Upper lobe of left lung (tissue), 6 donors: ENCODE results near the gene SHC2. TPM values are rescaled to one million over a fixed set of nuclear protein-coding genes. Genes with fewer than 3 reads are reported as not detected.
A peak's percentile ranks its signal among the peaks of the same experiment; 100 is the strongest.

ENCODE experiments used
- ATAC-seq, 2 donors: fragments of 200-7000 bp; cut with Tn5 transposase; one replicate each; pipeline ENCODE4 v1.9.1; 2022; ENCODE audit warnings: mild to moderate bottlenecking in 2 of 2, moderate library complexity in 2 of 2; ENCODE audit not compliant: low FRiP score in 2 of 2
- DNase-seq, 2 donors: peaks; one replicate each; pipeline ENCODE4 v3.0.0-alpha.2; 2019 to 2020
- H3K27ac ChIP-seq, 4 donors: fragments of 200-600 bp; sonication (generic); one replicate each; pipeline ENCODE4 v1.5.1; 2016 to 2019
- H3K27me3 ChIP-seq, 4 donors: fragments of 200-600 bp; sonication (generic); one replicate each; pipeline ENCODE4 v1.5.1; 2017 to 2019
- H3K36me3 ChIP-seq, 4 donors: fragments of 200-600 bp; sonication (generic); one replicate each; pipeline ENCODE4 v1.5.1; 2016 to 2019
- H3K4me1 ChIP-seq, 4 donors: fragments of 200-600 bp; sonication (generic); one replicate each; pipeline ENCODE4 v1.5.1; 2018 to 2019
- H3K4me3 ChIP-seq, 4 donors: fragments of 200-600 bp; sonication (generic); one replicate each; pipeline ENCODE4 v1.5.1; 2017 to 2019; ENCODE audit warnings: mild to moderate bottlenecking in 2 of 4, moderate library complexity in 1 of 4
- H3K9me3 ChIP-seq, 4 donors: fragments of 200-600 bp; sonication (generic); one replicate each; pipeline ENCODE4 v1.5.1; 2018 to 2019
- EP300 ChIP-seq, 4 donors: sonication (generic); formaldehyde crosslinking; IDR thresholded peaks; one replicate each; pipeline ENCODE4 v1.5.1; 2017; ENCODE audit warnings: antibody characterized with exemption in 4 of 4, control low read depth in 2 of 4
- POLR2A ChIP-seq, 4 donors: fragments of 450-650 bp; IDR thresholded peaks; one replicate each; pipeline ENCODE4 v1.5.1; 2016 to 2017; ENCODE audit warnings: antibody characterized with exemption in 4 of 4, mild to moderate bottlenecking in 2 of 4
- POLR2AphosphoS5 ChIP-seq, 2 donors: sonication (generic); formaldehyde crosslinking; IDR thresholded peaks; one replicate each; pipeline ENCODE4 v1.5.1; 2017; ENCODE audit warnings: antibody characterized with exemption in 2 of 2
- WGBS, 2 donors: methylation state at CpG; one replicate each; pipeline ENCODE4 v1.1.5; 2017 to 2018; 5-methylcytosine and 5-hydroxymethylcytosine counted together
- total RNA-seq, 6 donors: library from RNA; depleted of rRNA in 4 of 6; stranded (reverse); fragments of >200 nt in 4 of 6; gene quantifications; one replicate each; pipeline versions ENCODE4 v1.1.0 to v1.2.1, GENCODE V29; 2016 to 2021
- TF ChIP-seq, protein P1 (sequence below), 6 experiments: fragments of 450-650 bp in 4 of 6; fragments of 200-600 bp in 2 of 6; sonication (generic) in 2 of 6; IDR thresholded peaks; one replicate each; pipeline ENCODE4 v1.5.1; 2016 to 2019; ENCODE audit warnings: antibody characterized with exemption in 6 of 6
- donor health status: DM: no; HTN: no; CAD: no; lungs with moderate emphysema.
- donor health status: DM: no; HTN: yes; CAD: no; lungs with severe emphysema.

The SHC2 gene
- total RNA-seq, 6 donors from 2014 or later: 10.5 to 104 (median 22.5) TPM

DNA sequence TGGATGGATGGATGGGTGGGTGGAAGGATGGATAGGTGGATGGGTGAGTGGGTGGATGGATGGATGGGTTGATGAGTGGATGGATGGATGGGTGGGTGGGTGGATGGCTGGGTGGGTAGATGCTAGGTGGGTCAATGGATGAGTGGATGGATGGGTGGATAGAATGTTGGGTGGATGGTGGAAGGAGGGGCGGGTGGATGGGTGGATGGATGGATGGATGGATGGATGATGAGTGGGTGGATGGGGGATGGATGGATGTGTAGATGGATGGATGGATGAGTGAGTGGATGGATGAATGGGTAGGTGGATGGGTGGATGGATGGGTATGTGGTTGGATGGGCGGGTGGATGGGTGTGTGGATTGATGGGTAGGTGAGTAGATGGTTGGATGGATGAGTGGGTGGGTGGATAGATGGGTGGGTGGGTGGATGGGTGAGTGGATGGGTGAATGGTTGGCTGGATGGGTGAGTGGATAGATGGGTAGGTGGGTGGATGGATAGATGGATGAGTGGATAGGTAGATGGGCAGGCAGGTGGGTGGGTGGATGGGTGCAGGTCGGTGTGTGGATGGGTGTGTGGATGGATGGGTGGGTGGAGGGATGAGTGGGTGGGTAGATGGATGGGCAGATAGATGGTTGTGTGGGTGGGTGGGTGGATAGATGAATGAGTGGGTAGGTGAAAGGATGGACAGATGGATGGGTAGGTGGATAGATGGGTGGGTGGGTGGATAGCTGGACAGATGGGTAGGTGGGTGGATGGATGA is 4.4 kb upstream of the SHC2 start:
- Histone ChIP-seq H3K27ac (no peak overlapping the region), H3K27me3 (peaks cover 0 to 16% (median 5%) of the 10 kb centered on the region in 4 donors), H3K4me3 (no peak overlapping the region), H3K9me3 (no peaks in the 10 kb centered on the region), H3K4me1 (peaks cover 9 to 17% (median 12%) of the 10 kb centered on the region in 4 donors), H3K36me3 (no peaks in the 10 kb centered on the region)
- ATAC-seq (no peak), DNase-seq (no peak)
- 94 to 95% methylated on average over 3 of the region's 3 CpGs for whole genome bisulfite sequencing, 2 donors
- no peak for TF ChIP-seq POLR2A (IDR thresholded peaks at IDR 0.05)
- TF ChIP-seq, protein P1, sequence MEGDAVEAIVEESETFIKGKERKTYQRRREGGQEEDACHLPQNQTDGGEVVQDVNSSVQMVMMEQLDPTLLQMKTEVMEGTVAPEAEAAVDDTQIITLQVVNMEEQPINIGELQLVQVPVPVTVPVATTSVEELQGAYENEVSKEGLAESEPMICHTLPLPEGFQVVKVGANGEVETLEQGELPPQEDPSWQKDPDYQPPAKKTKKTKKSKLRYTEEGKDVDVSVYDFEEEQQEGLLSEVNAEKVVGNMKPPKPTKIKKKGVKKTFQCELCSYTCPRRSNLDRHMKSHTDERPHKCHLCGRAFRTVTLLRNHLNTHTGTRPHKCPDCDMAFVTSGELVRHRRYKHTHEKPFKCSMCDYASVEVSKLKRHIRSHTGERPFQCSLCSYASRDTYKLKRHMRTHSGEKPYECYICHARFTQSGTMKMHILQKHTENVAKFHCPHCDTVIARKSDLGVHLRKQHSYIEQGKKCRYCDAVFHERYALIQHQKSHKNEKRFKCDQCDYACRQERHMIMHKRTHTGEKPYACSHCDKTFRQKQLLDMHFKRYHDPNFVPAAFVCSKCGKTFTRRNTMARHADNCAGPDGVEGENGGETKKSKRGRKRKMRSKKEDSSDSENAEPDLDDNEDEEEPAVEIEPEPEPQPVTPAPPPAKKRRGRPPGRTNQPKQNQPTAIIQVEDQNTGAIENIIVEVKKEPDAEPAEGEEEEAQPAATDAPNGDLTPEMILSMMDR (IDR thresholded peaks at IDR 0.05): no peak
- TF ChIP-seq EP300 (IDR thresholded peaks at IDR 0.05): no peak
- no peak for TF ChIP-seq POLR2AphosphoS5 (IDR thresholded peaks at IDR 0.05)

DNA sequence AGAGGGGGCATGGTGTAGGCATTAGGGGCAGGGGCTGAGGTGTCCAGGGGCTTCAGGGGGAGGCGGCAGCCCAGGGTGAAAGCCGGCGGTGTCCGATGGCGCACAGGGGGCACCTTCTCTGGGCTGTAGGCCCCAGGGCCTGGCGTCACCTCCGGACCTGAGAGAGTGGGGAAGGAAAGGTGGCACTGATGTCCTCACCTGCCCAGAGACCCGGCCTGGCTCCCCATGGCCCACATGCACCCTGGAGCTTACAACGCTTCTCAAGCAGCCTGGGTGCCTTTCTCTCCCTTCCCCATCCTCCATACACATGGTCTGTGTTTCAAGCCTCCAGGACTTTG is 3.3 kb upstream of the SHC2 start:
- Histone ChIP-seq H3K4me3 (no peak overlapping the region), H3K9me3 (no peaks in the 10 kb centered on the region), H3K27ac (no peak overlapping the region), H3K36me3 (no peaks in the 10 kb centered on the region), H3K4me1 (peaks cover 9 to 26% (median 15%) of the 10 kb centered on the region in 4 donors), H3K27me3 (peaks cover 0 to 21% (median 5%) of the 10 kb centered on the region in 4 donors)
- peak in 1 of 2 donors; percentile 62 for DNase-seq
- ATAC-seq: no peak
- TF ChIP-seq, protein P1 (IDR thresholded peaks at IDR 0.05): no peak
- TF ChIP-seq POLR2A (IDR thresholded peaks at IDR 0.05) (no peak), EP300 (IDR thresholded peaks at IDR 0.05) (no peak), POLR2AphosphoS5 (IDR thresholded peaks at IDR 0.05) (no peak)
- WGBS, 2 donors: 90 to 92% methylated on average over 5 to 6 of the region's 9 CpGs

DNA sequence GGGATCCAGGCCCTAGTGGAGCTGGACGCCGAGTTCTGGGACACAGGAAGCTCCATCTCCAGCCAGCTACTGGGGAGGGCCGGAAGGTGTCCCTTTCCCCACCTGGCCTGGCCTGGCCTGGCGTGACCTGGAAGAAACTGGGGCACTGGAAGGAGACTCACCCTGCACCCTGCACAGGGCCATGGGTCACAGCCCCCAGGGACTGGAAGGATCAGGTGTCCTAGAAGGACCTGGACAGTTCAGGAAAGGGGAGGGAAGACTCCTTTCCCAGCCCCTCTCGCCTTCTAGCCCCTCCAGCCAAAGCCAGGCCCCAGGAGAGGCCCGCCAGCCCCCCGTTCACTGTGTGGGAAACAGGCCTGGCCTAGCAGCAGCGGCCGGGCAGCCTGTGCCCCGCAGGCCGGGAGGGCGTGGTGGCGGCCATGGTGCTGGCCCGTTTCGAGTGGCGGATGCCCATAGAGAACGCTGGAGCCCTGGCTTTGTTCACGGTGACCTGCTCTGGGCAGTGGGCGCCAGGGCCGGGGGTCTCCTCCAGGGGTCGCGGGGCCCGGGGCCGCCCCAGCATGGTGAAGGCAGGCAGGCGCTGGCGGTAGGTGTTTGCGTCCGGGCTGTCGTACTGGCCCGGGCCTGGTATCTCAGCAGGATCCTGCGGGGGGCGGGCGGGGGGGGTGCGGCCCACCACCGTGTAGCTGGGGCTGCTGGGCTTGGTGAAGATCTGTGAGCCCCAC is 2.8 kb upstream of the SHC2 start:
- no peak overlapping the region for H3K27ac ChIP-seq
- peaks cover 0 to 21% (median 5%) of the 10 kb centered on the region in 4 donors for H3K27me3 ChIP-seq
- ATAC-seq (peak in 1 of 2 donors; percentile 20), DNase-seq (peak in 1 of 2 donors; percentile 80)
- no peaks in the 10 kb centered on the region for H3K9me3 ChIP-seq
- 89 to 92% methylated on average over 2 to 30 of the region's 35 CpGs for WGBS, 2 donors
- TF ChIP-seq, protein P1 (IDR thresholded peaks at IDR 0.05): no peak
- TF ChIP-seq EP300 (IDR thresholded peaks at IDR 0.05): no peak
- no peaks in the 10 kb centered on the region for H3K36me3 ChIP-seq
- peaks cover 12 to 28% (median 15%) of the 10 kb centered on the region in 4 donors for H3K4me1 ChIP-seq
- no peak overlapping the region for H3K4me3 ChIP-seq

DNA sequence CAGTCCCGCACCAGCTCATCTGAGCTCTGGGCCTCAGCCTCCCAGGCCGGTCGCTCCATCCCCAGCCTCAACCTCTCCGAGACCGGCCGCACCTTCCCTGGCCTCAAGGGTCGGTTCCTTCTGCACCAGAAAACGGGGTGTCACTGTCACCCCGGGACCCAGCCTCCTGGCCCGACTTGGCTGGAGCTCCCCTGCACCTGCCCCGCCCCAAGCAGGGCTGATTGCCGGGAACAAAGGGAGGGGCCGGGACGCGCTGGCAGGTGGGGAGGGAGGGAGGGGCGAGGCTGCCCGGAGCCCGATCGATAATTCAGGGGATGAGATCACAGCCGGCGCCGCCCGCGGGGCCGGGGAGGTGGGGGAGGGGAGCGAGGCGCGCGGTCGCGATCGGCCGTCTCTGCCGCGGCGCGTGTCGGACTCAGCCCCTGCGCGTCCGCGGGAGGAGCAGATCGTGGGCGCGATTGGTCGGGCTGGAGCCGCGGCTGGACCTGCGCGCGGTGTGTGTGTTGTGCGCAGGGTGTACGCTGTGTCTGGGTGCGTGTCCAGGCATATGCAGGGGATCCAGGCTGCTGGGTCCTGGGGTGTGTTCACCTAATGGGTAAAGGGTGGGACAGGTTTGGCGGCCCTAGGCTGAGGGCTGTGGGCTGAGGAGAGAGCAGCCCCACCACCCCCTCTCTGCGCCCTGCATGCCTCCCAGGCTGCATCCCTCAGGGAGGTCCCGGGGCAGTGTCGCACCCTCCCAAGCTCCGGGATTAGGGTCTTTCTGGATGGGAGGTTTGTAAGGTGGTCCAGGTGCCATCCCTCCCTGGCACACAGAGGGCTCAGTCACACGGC is 1.1 kb upstream of the SHC2 start:
- ATAC-seq: peak in 1 of 2 donors; percentile 55
- H3K9me3 ChIP-seq: no peaks in the 10 kb centered on the region
- peak overlapping the region in 3 of 4 donors; percentile 71 to 82 (median 71) for H3K27ac ChIP-seq
- peaks cover 12 to 28% (median 15%) of the 10 kb centered on the region in 4 donors for H3K4me1 ChIP-seq
- TF ChIP-seq POLR2A (IDR thresholded peaks at IDR 0.05) (peak in 1 of 4 donors; percentile 43), EP300 (IDR thresholded peaks at IDR 0.05) (no peak), POLR2AphosphoS5 (IDR thresholded peaks at IDR 0.05) (peak in 1 of 2 donors; percentile 44)
- TF ChIP-seq, protein P1 (IDR thresholded peaks at IDR 0.05): no peak
- peak overlapping the region; percentile 2 to 77 (median 64) for H3K4me3 ChIP-seq
- H3K27me3 ChIP-seq: peaks cover 0 to 21% (median 5%) of the 10 kb centered on the region in 4 donors
- H3K36me3 ChIP-seq: no peaks in the 10 kb centered on the region
- WGBS, 2 donors: 4 to 10% methylated on average over 5 to 38 of the region's 60 CpGs
- peak; percentile 51 to 89 for DNase-seq
